Subcutaneous adipose tissue (tissue), 4 donors: ENCODE measurements around the gene SEBOX. TPM values are rescaled to one million over a fixed set of nuclear protein-coding genes. Genes with fewer than 3 reads are reported as not detected.

Experiments
- total RNA-seq, 4 donors: library from RNA; depleted of rRNA; stranded (reverse); fragments of >200 nt; gene quantifications; one replicate each; pipeline ENCODE4 v1.1.0, GENCODE V29; 2016
- TF ChIP-seq, protein P1 (sequence below): fragments of 450-650 bp; IDR thresholded peaks from one replicate; pipeline ENCODE4 v1.5.1; 2016; ENCODE audit warnings: low read depth, mild to moderate bottlenecking, control low read depth, antibody characterized with exemption, moderate library complexity

The SEBOX gene
- total RNA-seq, 4 donors from 2014 or later, result not detected

DNA sequence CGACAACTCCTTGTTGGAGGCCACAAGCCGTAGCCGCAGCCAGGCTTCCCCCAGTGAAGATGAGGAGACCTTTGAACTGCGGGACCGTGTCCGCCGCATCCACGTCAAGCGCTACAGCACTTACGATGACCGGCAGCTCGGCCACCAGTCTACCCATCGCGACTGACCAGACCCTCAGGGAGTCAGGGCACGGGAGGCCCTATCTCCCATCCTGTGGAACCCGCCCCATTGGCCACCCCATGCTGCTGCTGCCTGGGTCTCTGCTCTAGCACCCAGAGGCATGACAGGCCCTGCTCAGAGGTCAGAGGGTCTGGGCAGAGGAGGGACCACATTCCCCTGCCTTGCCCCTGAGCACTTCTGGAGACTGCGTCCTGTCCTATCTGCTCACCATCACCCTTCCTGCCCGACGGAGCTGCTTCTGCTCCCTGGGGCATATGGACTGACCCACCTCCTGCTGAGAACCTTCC, 20.5 kb downstream of the SEBOX start:
- TF ChIP-seq, protein P1, sequence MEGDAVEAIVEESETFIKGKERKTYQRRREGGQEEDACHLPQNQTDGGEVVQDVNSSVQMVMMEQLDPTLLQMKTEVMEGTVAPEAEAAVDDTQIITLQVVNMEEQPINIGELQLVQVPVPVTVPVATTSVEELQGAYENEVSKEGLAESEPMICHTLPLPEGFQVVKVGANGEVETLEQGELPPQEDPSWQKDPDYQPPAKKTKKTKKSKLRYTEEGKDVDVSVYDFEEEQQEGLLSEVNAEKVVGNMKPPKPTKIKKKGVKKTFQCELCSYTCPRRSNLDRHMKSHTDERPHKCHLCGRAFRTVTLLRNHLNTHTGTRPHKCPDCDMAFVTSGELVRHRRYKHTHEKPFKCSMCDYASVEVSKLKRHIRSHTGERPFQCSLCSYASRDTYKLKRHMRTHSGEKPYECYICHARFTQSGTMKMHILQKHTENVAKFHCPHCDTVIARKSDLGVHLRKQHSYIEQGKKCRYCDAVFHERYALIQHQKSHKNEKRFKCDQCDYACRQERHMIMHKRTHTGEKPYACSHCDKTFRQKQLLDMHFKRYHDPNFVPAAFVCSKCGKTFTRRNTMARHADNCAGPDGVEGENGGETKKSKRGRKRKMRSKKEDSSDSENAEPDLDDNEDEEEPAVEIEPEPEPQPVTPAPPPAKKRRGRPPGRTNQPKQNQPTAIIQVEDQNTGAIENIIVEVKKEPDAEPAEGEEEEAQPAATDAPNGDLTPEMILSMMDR, result no peak

DNA sequence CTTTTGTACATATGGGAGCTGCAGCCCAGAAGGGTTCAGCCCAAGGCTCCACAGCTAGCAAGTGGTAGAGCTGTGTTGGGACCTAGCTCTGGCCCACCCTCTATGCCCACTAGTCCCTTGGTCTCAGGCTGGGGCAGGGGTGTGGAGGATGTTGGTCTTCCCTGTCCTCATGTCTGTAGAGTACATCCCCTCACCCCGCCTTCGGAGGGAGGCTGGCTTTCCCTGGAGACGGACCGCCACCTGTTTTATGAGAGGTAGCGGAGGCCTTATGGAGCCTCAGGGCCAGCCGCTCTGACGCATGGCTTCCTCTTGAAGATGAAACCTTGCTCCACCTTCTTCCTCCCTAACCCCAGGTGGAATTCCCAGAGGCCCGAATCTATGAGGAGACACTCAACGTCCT, 21.0 kb downstream of the SEBOX start:
- TF ChIP-seq, protein P1, result no peak

DNA sequence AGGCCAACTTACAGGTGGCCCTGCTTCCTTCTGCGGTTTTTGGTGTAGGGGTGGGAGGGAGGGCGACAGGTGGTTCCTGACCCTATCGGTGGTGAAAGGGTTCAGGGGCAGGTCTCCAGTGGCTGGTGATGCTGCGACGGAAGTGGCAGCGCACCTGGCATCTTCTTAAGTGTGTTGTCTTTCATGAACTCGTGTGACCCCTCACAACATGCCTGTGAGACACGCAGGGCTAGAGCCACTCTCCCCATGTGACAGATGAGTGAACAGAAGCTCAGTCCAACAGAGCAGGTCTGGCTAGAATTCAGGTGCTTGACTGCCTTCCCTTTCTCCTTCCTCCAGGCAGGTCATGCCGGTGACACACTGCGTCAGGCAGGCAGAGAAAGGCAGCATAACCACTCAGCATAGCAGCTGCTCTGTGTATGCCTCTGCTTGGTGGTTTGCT, 21.5 kb downstream of the SEBOX start:
- TF ChIP-seq, protein P1, result no peak

DNA sequence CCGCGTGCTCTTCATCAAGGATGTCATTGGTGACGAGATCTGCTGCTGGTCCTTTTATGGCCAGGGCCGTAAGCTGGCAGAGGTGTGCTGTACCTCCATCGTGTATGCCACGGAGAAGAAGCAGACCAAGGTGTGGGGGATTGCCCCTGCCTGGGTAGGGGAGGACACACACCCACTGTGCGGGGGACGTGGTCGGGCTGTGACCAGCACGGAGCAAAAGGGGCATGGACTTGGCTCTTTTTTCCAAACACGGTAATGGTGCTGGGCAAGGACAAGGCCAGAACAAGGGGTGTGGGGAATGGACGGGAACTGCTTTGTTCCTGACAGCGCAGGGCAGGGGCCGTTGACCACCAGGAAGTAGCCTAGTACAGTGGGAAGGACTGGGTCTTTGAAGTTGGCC, 22.7 kb downstream of the SEBOX start:
- TF ChIP-seq, protein P1, result no peak

DNA sequence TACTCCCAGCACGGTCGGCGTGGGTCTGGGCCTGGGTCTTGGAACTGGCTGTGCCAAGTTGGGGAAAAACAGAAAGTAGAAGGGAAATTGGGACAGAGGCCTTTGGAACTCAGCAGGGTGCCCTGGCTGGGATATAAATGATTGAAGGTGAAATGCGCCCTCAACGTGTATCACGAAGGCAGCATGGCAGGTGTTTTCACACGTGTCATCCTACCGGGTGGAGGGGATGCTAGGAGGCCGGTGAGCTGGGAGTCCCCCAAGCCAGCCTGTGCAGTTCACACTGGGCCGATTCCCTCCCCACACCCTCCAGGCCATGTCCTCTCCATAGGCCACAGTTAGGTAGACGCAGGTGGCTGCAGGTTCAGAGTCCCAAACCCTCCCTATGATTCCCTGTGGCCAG, 23.5 kb downstream of the SEBOX start:
- TF ChIP-seq, protein P1, result no peak

DNA sequence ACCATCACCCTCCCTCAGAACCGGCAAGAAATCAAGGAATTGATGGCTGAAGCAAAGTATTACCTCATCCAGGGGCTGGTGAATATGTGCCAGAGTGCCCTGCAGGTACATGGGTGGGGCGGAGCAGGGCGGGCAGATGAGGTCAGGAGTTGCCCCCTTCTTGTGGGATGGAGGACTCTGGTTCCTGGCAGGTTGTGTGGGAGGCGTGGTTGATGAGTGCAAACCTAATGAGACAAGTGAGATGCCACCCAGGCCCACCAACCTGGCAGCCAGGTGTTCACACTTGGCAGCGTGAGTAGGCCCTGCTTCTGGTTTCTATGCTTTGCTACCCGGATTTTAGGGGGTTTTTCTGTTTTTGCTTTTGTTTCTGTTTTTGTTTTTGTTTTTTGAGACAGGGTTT, 24.6 kb downstream of the SEBOX start:
- TF ChIP-seq, protein P1, result no peak

DNA sequence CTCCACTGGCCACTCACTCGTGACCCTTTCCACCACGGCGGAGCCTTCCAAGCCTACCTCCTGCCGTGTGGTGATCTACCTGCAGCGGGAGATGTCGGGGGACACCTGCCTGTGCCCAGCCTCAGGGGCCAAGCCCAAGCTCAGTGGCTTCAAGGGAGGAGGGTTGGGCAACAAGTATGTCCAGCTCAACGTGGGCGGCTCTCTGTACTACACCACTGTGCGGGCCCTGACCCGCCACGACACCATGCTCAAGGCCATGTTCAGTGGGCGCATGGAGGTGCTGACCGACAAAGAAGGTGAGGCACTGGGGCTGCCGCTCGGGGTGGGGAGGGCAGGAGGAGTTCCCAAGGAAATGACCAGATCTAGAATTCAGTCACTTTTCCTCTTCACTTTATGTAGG, 25.6 kb downstream of the SEBOX start:
- TF ChIP-seq, protein P1, result no peak
